ENCODE measurements around the gene THADA. TPM values are rescaled to one million over a fixed set of nuclear protein-coding genes. Genes with fewer than 3 reads are reported as not detected.
"Not testable (repeated sequence)": the region's sequence is repeated elsewhere in the genome, so short reads cannot be mapped to it uniquely, and the experiment has no call there.

Gene THADA
- total and polyA plus RNA-seq, 3 experiments from 2014 or later: 12.2 to 48.7 (median 45.8) TPM

DNA sequence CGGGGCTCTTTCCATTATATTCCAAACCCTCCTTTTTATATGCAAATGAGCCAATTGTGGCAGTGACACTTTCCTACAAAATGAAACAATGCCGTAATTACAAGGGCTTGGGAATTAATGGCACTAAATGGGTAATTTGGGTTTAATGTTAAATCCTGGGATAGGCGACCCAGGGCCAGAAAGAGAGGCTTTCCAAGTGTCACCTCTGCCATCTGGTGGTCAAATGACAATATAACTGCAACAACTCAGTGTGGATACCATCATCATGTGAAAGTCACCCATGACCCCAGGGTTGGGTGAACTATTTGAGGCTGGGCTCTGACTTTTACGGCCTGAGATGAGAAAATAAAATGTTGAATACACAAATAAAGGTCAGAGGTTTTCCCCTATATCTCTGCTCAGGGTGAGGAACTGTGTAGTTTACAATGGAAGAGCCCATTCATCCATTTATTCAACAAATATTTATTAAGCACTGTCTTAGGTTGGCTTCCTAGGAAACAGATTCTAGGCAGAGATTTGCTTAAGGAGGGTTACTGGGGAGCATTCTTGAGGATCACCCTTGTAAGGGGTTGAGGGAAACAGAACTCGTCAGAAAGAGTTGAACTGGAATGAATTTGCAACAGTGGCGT, 13.6 kb upstream of the THADA start:
- peaks cover 0 to 3% of the 10 kb centered on the region in 2 donors for H3K27me3 Mint-ChIP-seq
- Histone ChIP-seq H3K36me3 (ENCODE audit: insufficient read depth, low read length) (no peaks in the 10 kb centered on the region), H3K27me3 (ENCODE audit: insufficient read depth, low read length, poor library complexity, severe bottlenecking) (no peaks in the 10 kb centered on the region), H3K4me3 (ENCODE audit: low read length) (no peak overlapping the region), H3K9me3 (ENCODE audit: low read length) (no peaks in the 10 kb centered on the region), H3K27ac (ENCODE audit: low read depth, low read length) (no peak overlapping the region), H3K4me1 (ENCODE audit: insufficient read depth, low read length) (no peaks in the 10 kb centered on the region)
- ChIA-PET CTCF (interaction anchor here (1.2 to 2.6 kb wide), 3 partner anchors 12 to 662 kb away, joined by 4 to 9 read pairs (median 4); no protein-coding TSS in a partner anchor), POLR2A (interaction anchor here (0.6 kb wide), 1 partner anchor 1824 kb away, joined by 3 read pairs; no protein-coding TSS in a partner anchor)
- H3K4me1 Mint-ChIP-seq: peaks cover 4 to 5% (median 5%) of the 10 kb centered on the region in 3 donors
- DNase-seq: peak in 4 of 5 donors; percentile 14 to 51 (median 28)
- H3K9me3 Mint-ChIP-seq: no peaks in the 10 kb centered on the region
- no peaks in the 10 kb centered on the region for H3K36me3 Mint-ChIP-seq
- H3K4me3 Mint-ChIP-seq: no peak overlapping the region
- H3K27ac Mint-ChIP-seq: no peak overlapping the region

DNA sequence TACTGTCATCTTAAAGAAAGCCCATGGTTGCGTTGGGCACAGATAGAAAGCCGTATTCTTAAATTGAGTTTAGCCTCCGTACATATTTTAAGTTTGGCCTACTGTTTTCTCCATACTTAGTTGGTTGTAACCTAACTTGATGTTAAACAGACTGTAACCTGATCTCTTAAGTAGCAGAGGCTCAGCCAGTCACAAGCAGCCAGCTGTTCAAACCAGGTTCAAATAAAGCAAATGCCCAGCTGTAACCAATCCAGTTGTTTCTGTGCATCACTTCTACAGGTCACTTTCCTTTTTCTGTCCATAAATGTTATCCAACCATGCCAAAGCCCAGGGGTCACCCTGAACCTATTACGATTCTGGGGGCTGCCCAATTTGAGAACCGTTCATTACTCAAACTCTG, 10.0 kb upstream of the THADA start:
- Histone ChIP-seq H3K27ac (ENCODE audit: low read depth, low read length) (no peak overlapping the region), H3K9me3 (ENCODE audit: low read length) (no peaks in the 10 kb centered on the region), H3K36me3 (ENCODE audit: insufficient read depth, low read length) (no peaks in the 10 kb centered on the region), H3K4me3 (ENCODE audit: low read length) (no peak overlapping the region), H3K27me3 (ENCODE audit: insufficient read depth, low read length, poor library complexity, severe bottlenecking) (no peaks in the 10 kb centered on the region), H3K4me1 (ENCODE audit: insufficient read depth, low read length) (no peaks in the 10 kb centered on the region)
- no peaks in the 10 kb centered on the region for H3K36me3 Mint-ChIP-seq
- ChIA-PET CTCF (no interaction called here), POLR2A (no interaction called here)
- no peaks in the 10 kb centered on the region for H3K9me3 Mint-ChIP-seq
- peaks cover 0 to 3% of the 10 kb centered on the region in 2 donors for H3K27me3 Mint-ChIP-seq
- peaks cover 4 to 5% (median 5%) of the 10 kb centered on the region in 3 donors for H3K4me1 Mint-ChIP-seq
- H3K27ac Mint-ChIP-seq: no peak overlapping the region
- no peak overlapping the region for H3K4me3 Mint-ChIP-seq
- no peak for DNase-seq

DNA sequence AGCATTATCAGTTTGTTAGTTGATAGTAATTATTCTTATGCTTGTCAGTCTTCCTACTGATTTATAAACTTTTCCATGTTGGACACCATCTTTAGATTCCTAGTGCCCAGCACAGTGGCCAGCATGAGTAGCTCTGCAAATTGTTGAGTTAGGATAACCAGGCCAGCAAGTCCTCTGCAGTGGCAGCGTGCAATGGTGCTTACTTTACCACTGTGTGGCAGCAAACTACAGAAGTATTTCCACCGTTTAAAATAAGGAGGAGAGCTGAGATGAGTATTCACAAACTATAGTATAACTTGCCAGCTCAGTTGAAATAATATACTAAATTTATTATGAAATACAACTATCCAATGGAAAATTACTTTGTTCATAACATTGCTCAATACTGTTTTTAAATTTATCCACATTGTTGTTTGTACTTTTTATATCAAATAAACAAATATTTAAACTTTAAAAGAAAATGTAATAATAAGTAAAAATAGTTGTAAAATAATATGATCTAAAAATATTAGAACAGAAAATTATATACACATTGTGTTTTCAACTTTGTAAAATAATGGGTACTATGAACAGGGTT, 9.3 kb upstream of the THADA start:
- DNase-seq: no peak
- Mint-ChIP-seq H3K9me3 (no peaks in the 10 kb centered on the region), H3K27me3 (peaks cover 0 to 3% of the 10 kb centered on the region in 2 donors), H3K4me3 (no peak overlapping the region), H3K4me1 (peaks cover 4 to 5% (median 5%) of the 10 kb centered on the region in 3 donors), H3K27ac (peak overlapping the region in 2 of 8 donors; percentile 32 to 67), H3K36me3 (no peaks in the 10 kb centered on the region)
- no peaks in the 10 kb centered on the region for H3K36me3 ChIP-seq (ENCODE audit: insufficient read depth, low read length)
- H3K27ac ChIP-seq (ENCODE audit: low read depth, low read length): no peak overlapping the region
- H3K27me3 ChIP-seq (ENCODE audit: insufficient read depth, low read length, poor library complexity, severe bottlenecking): no peaks in the 10 kb centered on the region
- H3K4me1 ChIP-seq (ENCODE audit: insufficient read depth, low read length): no peaks in the 10 kb centered on the region
- POLR2A ChIA-PET: no interaction called here
- H3K4me3 ChIP-seq (ENCODE audit: low read length): no peak overlapping the region
- CTCF ChIA-PET: interaction anchor here (0.6 kb wide), 1 partner anchor 28 kb away, joined by 3 read pairs; no protein-coding TSS in a partner anchor
- H3K9me3 ChIP-seq (ENCODE audit: low read length): no peaks in the 10 kb centered on the region

DNA sequence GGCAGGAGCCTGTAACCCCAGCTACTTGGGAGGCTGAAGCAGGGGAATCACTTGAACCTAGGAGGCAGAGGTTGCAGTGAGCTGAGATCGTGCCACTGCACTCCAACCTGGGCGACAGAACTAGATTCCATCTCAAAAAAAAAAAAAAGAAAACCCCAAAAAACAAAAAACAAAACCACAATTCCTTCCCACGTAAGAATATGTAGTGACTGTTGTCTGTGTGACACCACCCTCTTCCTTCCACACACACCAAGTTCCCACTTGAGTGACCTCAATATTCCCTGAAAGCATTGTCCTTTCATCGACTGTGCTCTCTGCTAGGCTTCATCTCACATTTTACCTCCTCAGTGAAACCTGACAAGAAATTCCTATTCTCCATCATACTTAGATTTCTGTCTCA, 8.8 kb upstream of the THADA start:
- POLR2A ChIA-PET: no interaction called here

DNA sequence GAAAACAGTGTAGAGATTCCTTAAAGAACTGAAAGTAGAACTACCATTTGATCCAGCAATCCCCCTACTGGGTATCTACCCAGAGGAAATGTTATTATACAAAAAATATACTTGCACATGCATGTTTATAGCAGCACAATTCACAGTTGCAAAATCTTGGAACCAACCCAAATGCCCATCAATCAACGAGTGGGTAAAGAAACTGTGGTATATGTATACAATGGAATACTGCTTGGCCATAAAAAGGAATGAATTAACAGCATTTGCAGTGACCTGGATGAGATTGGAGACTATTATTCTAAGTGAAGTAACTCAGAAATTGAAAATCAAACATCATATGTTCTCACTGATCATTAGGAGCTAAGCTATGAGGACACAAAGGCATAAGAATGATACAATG, 4.8 kb upstream of the THADA start:
- H3K27me3 Mint-ChIP-seq: peaks cover 7 to 11% of the 10 kb centered on the region in 2 donors
- H3K27ac ChIP-seq (ENCODE audit: low read depth, low read length); H3K4me3 ChIP-seq (ENCODE audit: low read length); CTCF ChIA-PET; H3K9me3 ChIP-seq (ENCODE audit: low read length); H3K27me3 ChIP-seq (ENCODE audit: insufficient read depth, low read length, poor library complexity, severe bottlenecking); DNase-seq; H3K9me3 Mint-ChIP-seq; H3K36me3 Mint-ChIP-seq; H3K27ac Mint-ChIP-seq; H3K4me3 Mint-ChIP-seq; H3K36me3 ChIP-seq (ENCODE audit: insufficient read depth, low read length); POLR2A ChIA-PET; H3K4me1 ChIP-seq (ENCODE audit: insufficient read depth, low read length): not testable (repeated sequence)
- H3K4me1 Mint-ChIP-seq: peaks cover 12 to 22% (median 13%) of the 10 kb centered on the region in 3 donors

More for the DNA sequence above, 8.8 kb upstream of the THADA start:
- no peaks in the 10 kb centered on the region for H3K36me3 ChIP-seq (ENCODE audit: insufficient read depth, low read length)
- H3K9me3 ChIP-seq (ENCODE audit: low read length): no peaks in the 10 kb centered on the region
- CTCF ChIA-PET: no interaction called here
- no peak for DNase-seq
- Mint-ChIP-seq H3K4me3 (no peak overlapping the region), H3K27ac (peak overlapping the region in 3 of 8 donors; percentile 32 to 67 (median 66)), H3K27me3 (peaks cover 2 to 7% of the 10 kb centered on the region in 2 donors), H3K9me3 (no peaks in the 10 kb centered on the region), H3K4me1 (peaks cover 4 to 5% (median 5%) of the 10 kb centered on the region in 3 donors), H3K36me3 (no peaks in the 10 kb centered on the region)
- no peak overlapping the region for H3K4me3 ChIP-seq (ENCODE audit: low read length)
- H3K27ac ChIP-seq (ENCODE audit: low read depth, low read length): no peak overlapping the region
- no peaks in the 10 kb centered on the region for H3K27me3 ChIP-seq (ENCODE audit: insufficient read depth, low read length, poor library complexity, severe bottlenecking)
- H3K4me1 ChIP-seq (ENCODE audit: insufficient read depth, low read length): no peaks in the 10 kb centered on the region

DNA sequence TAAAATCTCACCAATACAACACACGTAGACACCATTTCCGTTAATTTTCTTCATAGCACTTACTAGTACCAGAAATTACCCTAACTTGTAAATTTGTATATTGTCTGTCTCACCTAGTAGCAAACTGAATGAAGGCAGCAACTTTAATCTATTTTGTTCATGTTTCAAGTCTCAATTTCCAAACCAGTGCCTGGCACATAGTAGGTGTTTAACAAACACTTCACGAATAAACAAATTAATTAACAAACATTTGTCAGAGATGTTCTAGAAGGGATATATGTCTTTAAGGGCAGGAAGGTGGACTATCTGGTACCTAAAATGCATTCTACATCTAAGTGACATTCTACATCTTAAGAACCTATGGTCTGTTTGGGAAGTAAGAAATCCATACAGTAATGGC, 963 bp downstream of the THADA start:
- Histone ChIP-seq H3K4me3 (ENCODE audit: low read length) (peak overlapping the region; percentile 94), H3K27me3 (ENCODE audit: insufficient read depth, low read length, poor library complexity, severe bottlenecking) (no peaks in the 10 kb centered on the region), H3K4me1 (ENCODE audit: insufficient read depth, low read length) (peaks cover 13% of the 10 kb centered on the region), H3K27ac (ENCODE audit: low read depth, low read length) (peak overlapping the region; percentile 83), H3K9me3 (ENCODE audit: low read length) (no peaks in the 10 kb centered on the region), H3K36me3 (ENCODE audit: insufficient read depth, low read length) (no peaks in the 10 kb centered on the region)
- POLR2A ChIA-PET: interaction anchor here (2.6 kb wide), 1 partner anchor 784 kb away, joined by 22 read pairs; no protein-coding TSS in a partner anchor
- Mint-ChIP-seq H3K27me3 (peaks cover 4 to 11% of the 10 kb centered on the region in 2 donors), H3K4me3 (peak overlapping the region; percentile 93 to 97 (median 96)), H3K36me3 (peaks cover 0 to 33% (median 2%) of the 10 kb centered on the region in 3 donors), H3K9me3 (no peaks in the 10 kb centered on the region), H3K27ac (peak overlapping the region in 6 of 8 donors; percentile 97 to 99 (median 98)), H3K4me1 (peaks cover 31 to 48% (median 41%) of the 10 kb centered on the region in 3 donors)
- DNase-seq: no peak
- CTCF ChIA-PET: no interaction called here

DNA sequence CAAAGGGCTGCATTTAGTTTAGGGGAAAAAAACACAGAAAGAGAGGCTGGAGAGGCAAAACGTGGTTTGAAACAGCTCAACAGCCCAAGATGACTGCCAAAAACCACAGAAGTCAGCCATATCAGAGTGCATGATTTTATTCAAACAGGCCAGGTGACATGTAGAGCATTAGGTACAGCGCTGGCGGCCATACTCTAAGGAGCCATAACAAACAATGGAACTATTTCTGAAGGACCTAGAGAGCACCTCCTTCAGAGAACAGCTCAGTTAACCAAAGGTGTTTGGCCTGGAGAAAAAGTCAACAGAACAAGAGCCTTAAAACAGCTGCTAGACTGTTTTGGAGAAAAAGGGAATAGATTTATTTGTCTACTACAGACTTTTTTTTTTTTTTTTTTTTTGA, 2.6 kb downstream of the THADA start:
- Mint-ChIP-seq H3K27me3 (peaks cover 0 to 2% of the 10 kb centered on the region in 2 donors), H3K36me3 (peaks cover 0 to 44% (median 5%) of the 10 kb centered on the region in 3 donors), H3K9me3 (no peaks in the 10 kb centered on the region), H3K27ac (peak overlapping the region in 2 of 8 donors; percentile 70 to 86), H3K4me3 (peak overlapping the region in 5 of 7 donors; percentile 5 to 58 (median 27)), H3K4me1 (peaks cover 36 to 48% (median 41%) of the 10 kb centered on the region in 3 donors)
- CTCF ChIA-PET: interaction anchor here (1.2 kb wide), 1 partner anchor 15 kb away, joined by 3 read pairs; no protein-coding TSS in a partner anchor
- no peak for DNase-seq
- Histone ChIP-seq H3K36me3 (ENCODE audit: insufficient read depth, low read length) (no peaks in the 10 kb centered on the region), H3K4me3 (ENCODE audit: low read length) (no peak overlapping the region), H3K4me1 (ENCODE audit: insufficient read depth, low read length) (peaks cover 13% of the 10 kb centered on the region), H3K27ac (ENCODE audit: low read depth, low read length) (no peak overlapping the region), H3K27me3 (ENCODE audit: insufficient read depth, low read length, poor library complexity, severe bottlenecking) (no peaks in the 10 kb centered on the region), H3K9me3 (ENCODE audit: low read length) (no peaks in the 10 kb centered on the region)
- POLR2A ChIA-PET: no interaction called here

DNA sequence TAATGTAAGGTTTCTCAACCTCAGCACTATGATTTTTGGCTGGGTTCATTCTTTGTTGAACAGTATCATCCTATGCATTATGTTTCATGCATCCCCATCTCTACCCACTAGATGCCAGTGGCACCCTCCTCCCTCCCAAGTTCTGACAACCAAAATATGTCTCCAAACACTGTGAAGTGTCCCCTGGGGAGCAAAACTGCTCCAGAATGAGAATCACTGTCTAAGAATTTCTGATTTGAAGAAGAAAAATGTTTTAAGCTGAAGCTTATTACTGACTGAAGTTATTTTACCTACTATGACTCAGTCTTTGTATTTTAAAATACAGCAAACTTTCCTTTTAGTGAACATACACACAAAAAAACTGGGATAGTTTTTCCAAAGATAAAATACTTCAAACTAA, 3.4 kb downstream of the THADA start:
- Mint-ChIP-seq H3K27ac (peak overlapping the region in 1 of 8 donors; percentile 47), H3K4me3 (no peak overlapping the region), H3K36me3 (peaks cover 0 to 51% (median 7%) of the 10 kb centered on the region in 3 donors), H3K27me3 (peaks cover 0 to 2% of the 10 kb centered on the region in 2 donors), H3K9me3 (no peaks in the 10 kb centered on the region), H3K4me1 (peaks cover 36 to 48% (median 41%) of the 10 kb centered on the region in 3 donors)
- Histone ChIP-seq H3K4me1 (ENCODE audit: insufficient read depth, low read length) (peaks cover 13% of the 10 kb centered on the region), H3K9me3 (ENCODE audit: low read length) (no peaks in the 10 kb centered on the region), H3K4me3 (ENCODE audit: low read length) (no peak overlapping the region), H3K36me3 (ENCODE audit: insufficient read depth, low read length) (no peaks in the 10 kb centered on the region), H3K27me3 (ENCODE audit: insufficient read depth, low read length, poor library complexity, severe bottlenecking) (no peaks in the 10 kb centered on the region), H3K27ac (ENCODE audit: low read depth, low read length) (no peak overlapping the region)
- ChIA-PET POLR2A (no interaction called here), CTCF (interaction anchor here (1.6 kb wide), 1 partner anchor 15 kb away, joined by 3 read pairs; no protein-coding TSS in a partner anchor)
- no peak for DNase-seq

All from CD8-positive, alpha-beta memory T cell (primary cell).